A549 (cell line): ENCODE data around the gene ZFYVE28. TPM values are rescaled to one million over a fixed set of nuclear protein-coding genes. Genes with fewer than 3 reads are reported as not detected.

ENCODE experiments used
- ATAC-seq, 2 experiments: fragments of 200-7000 bp in 1 of 2; fragments of >200 bp in 1 of 2; cut with Nextera tagmentation in 1 of 2; cut with Tn5 transposase in 1 of 2; 3 replicates each; pipeline versions ENCODE4 v1.8.0 to v1.9.1; 2018 to 2020; ENCODE audit warnings: mild to moderate bottlenecking in 1 of 2, moderate library complexity in 1 of 2
- CTCF ChIA-PET: fragments of 300-600 bp; sonication (Branson Sonifier 250); formaldehyde crosslinking; extraction: SDS; loops from one replicate; lab custom pipeline; 2021; ENCODE audit warnings: antibody characterized with exemption, inconsistent platforms; lab: Yijun Ruan, JAX
- POLR2A ChIA-PET: fragments of 350-600 bp; formaldehyde crosslinking; extraction: SDS; loops from one replicate; lab custom pipeline; 2021; ENCODE audit warnings: antibody characterized with exemption, inconsistent platforms; lab: Yijun Ruan, JAX
- DNase-seq, 2 experiments: peaks; one replicate each; pipeline versions ENCODE4 v3.0.0 to v3.0.0-alpha.2; 2011 to 2016; ENCODE audit warnings: low read depth in 1 of 2, low spot score in 1 of 2
- FAIRE-seq: peaks from 2 replicates; lab custom pipeline; 2011; peaks lifted over from hg19 to GRCh38; lab: Jason Lieb, UNC
- H3K27ac ChIP-seq, 2 experiments: fragments of >200 bp; sonication (Bioruptor Twin); formaldehyde crosslinking; 3 replicates each; pipeline ENCODE4 v1.5.1; 2016 to 2017
- H3K4me1 ChIP-seq: fragments of >200 bp; sonication (Bioruptor Twin); formaldehyde crosslinking; 3 replicates; pipeline ENCODE4 v1.6.1; 2016
- H3K4me2 ChIP-seq: fragments of >200 bp; sonication (Bioruptor Twin); formaldehyde crosslinking; 3 replicates; pipeline ENCODE4 v1.6.1; 2016
- H3K4me3 ChIP-seq: fragments of >200 bp; sonication (Bioruptor Twin); formaldehyde crosslinking; 3 replicates; pipeline ENCODE4 v1.5.1; 2016
- H3K9me3 ChIP-seq: fragments of >200 bp; sonication (Bioruptor Twin); formaldehyde crosslinking; 3 replicates; pipeline ENCODE4 v1.6.1; 2016
- CBX2 ChIP-seq: fragments of 200-600 bp; sonication (generic); IDR thresholded peaks from 2 replicates; pipeline ENCODE4 v1.6.1; 2016; ENCODE audit warnings: low read depth, mild to moderate bottlenecking, borderline replicate concordance
- CBX8 ChIP-seq: fragments of 200-600 bp; sonication (generic); IDR thresholded peaks from 2 replicates; pipeline ENCODE4 v1.6.1; 2016
- CHD2 ChIP-seq: fragments of 150-350 bp; IDR thresholded peaks from 2 replicates; pipeline ENCODE4 v1.6.1; 2014; ENCODE audit warnings: low read length; ENCODE audit not compliant: partially characterized antibody
- CHD4 ChIP-seq: fragments of 200-600 bp; sonication (generic); IDR thresholded peaks from 2 replicates; pipeline ENCODE4 v1.6.1; 2016; ENCODE audit warnings: antibody characterized with exemption, mild to moderate bottlenecking, borderline replicate concordance
- EHF ChIP-seq: fragments of 250-450 bp; sonication (Bioruptor Pico); IDR thresholded peaks from 2 replicates; pipeline ENCODE4 v1.5.0; 2020; ENCODE audit warnings: mild to moderate bottlenecking
- EHMT2 ChIP-seq: fragments of 200-600 bp; sonication (generic); IDR thresholded peaks from 2 replicates; pipeline ENCODE4 v1.6.1; 2016; ENCODE audit warnings: antibody characterized with exemption, low read depth, mild to moderate bottlenecking, moderate library complexity
- EP300 ChIP-seq, 2 experiments: fragments of >200 bp; sonication (Bioruptor Twin); formaldehyde crosslinking; IDR thresholded peaks; 2 replicates in 1 of 2; 3 replicates in 1 of 2; pipeline ENCODE4 v1.6.1; 2016 to 2017
- HDAC2 ChIP-seq: fragments of 200-600 bp; sonication (generic); IDR thresholded peaks from 2 replicates; pipeline ENCODE4 v1.6.1; 2016
- HOXB13 ChIP-seq: fragments of 250-450 bp; sonication (Bioruptor Pico); IDR thresholded peaks from 2 replicates; pipeline ENCODE4 v1.5.0; 2020; ENCODE audit warnings: low read depth, mild to moderate bottlenecking, moderate library complexity
- JUNB ChIP-seq: fragments of >200 bp; sonication (Bioruptor Twin); formaldehyde crosslinking; IDR thresholded peaks from 2 replicates; pipeline ENCODE4 v1.6.1; 2016
- KDM5A ChIP-seq: fragments of 200-600 bp; sonication (generic); IDR thresholded peaks from 2 replicates; pipeline ENCODE4 v1.6.1; 2016; ENCODE audit warnings: antibody characterized with exemption, mild to moderate bottlenecking
- MAZ ChIP-seq: fragments of 150-350 bp; IDR thresholded peaks from 2 replicates; pipeline ENCODE4 v1.6.1; 2014; ENCODE audit warnings: antibody characterized with exemption, low read depth, low read length, borderline replicate concordance
- NFE2L2 ChIP-seq: fragments of 150-350 bp; conservative IDR thresholded peaks from 2 replicates; pipeline ENCODE4 v1.6.1; 2014; ENCODE audit warnings: low read length
- POLR2AphosphoS2 ChIP-seq: conservative IDR thresholded peaks from 2 replicates; pipeline ENCODE4 v1.6.1; 2012; ENCODE audit warnings: low read length, improper control_type of control experiment, inconsistent platforms
- RAD21 ChIP-seq, 2 experiments: fragments of >200 bp in 1 of 2; sonication (Bioruptor Twin) in 1 of 2; formaldehyde crosslinking in 1 of 2; IDR thresholded peaks in 1 of 2; conservative IDR thresholded peaks in 1 of 2; 2 replicates in 1 of 2; 3 replicates in 1 of 2; pipeline ENCODE4 v1.6.1; 2012 to 2018; ENCODE audit warnings: inconsistent platforms in 1 of 2
- RARB ChIP-seq: fragments of 250-450 bp; sonication (Bioruptor Pico); IDR thresholded peaks from 2 replicates; pipeline ENCODE4 v1.8.0; 2021; ENCODE audit warnings: mild to moderate bottlenecking, moderate library complexity
- TFCP2L1 ChIP-seq: fragments of 250-450 bp; sonication (Bioruptor Pico); IDR thresholded peaks from 2 replicates; pipeline ENCODE4 v1.5.0; 2021; ENCODE audit warnings: mild to moderate bottlenecking
- ZC3H11A ChIP-seq: fragments of 450-650 bp; IDR thresholded peaks from 2 replicates; pipeline ENCODE4 v1.6.1; 2014; ENCODE audit warnings: antibody characterized with exemption, mild to moderate bottlenecking
- ZNF302 ChIP-seq: fragments of 250-450 bp; sonication (Bioruptor Pico); IDR thresholded peaks from 2 replicates; pipeline ENCODE4 v1.9.0; 2021; ENCODE audit warnings: inconsistent platforms, mild to moderate bottlenecking, moderate library complexity
- WGBS: methylation state at CpG from one replicate; pipeline ENCODE4 v1.1.6; 2017; ENCODE audit errors: missing lambda C conversion rate; 5-methylcytosine and 5-hydroxymethylcytosine counted together
- polyA plus RNA-seq, 4 experiments: library from polyadenylated mRNA; depleted of rRNA in 3 of 4; stranded (reverse); fragments of >200 nt; fragmentation: RNase III in 1 of 4; extraction: RNeasy Plus Mini Kit Qiagen cat#74134 plus additional on column Dnase treatment in 1 of 4; gene quantifications; 2 replicates in 3 of 4; 3 replicates in 1 of 4; pipeline ENCODE4 v1.2.3, GENCODE V29; 2011 to 2017
- TF ChIP-seq, protein P1 (sequence below): fragments of 200-600 bp; sonication (generic); IDR thresholded peaks from 2 replicates; pipeline ENCODE4 v1.6.1; 2016; ENCODE audit warnings: antibody characterized with exemption, mild to moderate bottlenecking, moderate library complexity
- TF ChIP-seq, protein P2 (sequence below): fragments of >200 bp; sonication (Bioruptor Twin); formaldehyde crosslinking; IDR thresholded peaks from 3 replicates; pipeline ENCODE4 v1.5.1; 2016
- TF ChIP-seq, protein P3 (sequence below): fragments of 250-450 bp; sonication (Bioruptor Pico); IDR thresholded peaks from 2 replicates; pipeline ENCODE4 v1.5.0; 2021; ENCODE audit warnings: mild to moderate bottlenecking, moderate library complexity, borderline replicate concordance
- TF ChIP-seq, protein P4 (sequence below): fragments of 450-650 bp; IDR thresholded peaks from 2 replicates; pipeline ENCODE4 v1.6.1; 2014; ENCODE audit warnings: antibody characterized with exemption

The ZFYVE28 gene
- polyA plus RNA-seq, 2 of the 4 experiments (the other 2 are of a cell fraction) = 2.1 to 2.3 TPM

DNA sequence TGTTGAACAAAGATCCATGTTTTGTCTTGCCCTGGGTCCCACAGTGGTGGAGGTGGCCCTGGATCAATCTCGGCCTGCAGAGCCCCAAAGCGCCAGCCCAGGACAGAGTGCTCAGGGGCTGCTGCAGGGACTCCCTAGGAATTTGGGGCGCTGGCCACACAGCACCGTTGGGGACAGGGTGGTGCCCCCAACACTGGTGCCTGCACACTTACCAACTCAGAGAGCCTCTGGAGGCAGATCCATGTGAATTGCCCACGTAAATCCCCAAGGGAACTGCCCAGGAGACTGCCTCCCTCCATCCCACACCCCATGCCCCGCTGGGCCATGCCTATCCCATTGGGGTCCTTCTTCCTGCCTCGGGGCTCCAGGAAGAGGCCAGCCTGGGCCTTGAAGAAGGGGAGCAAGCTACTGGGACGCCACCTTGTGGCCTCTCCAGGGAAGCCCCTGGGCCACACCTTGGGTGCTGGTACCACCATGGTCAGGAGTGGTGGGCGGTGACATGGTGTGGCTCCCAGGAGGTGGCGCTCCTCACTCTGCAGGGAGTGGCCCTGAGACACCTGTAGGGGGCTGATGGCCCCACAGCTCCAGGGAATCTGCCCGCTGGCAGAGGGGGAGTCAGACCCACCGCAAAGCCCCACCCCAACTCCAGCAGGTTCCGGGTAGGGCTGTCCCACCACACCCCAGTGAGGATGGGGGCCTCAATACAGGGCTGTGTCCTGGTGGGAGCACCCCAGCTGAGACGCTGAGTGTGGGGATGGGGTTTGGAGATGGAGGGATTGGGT is 23.1 kb upstream of the ZFYVE28 start (continued):
- TF ChIP-seq, protein P1, sequence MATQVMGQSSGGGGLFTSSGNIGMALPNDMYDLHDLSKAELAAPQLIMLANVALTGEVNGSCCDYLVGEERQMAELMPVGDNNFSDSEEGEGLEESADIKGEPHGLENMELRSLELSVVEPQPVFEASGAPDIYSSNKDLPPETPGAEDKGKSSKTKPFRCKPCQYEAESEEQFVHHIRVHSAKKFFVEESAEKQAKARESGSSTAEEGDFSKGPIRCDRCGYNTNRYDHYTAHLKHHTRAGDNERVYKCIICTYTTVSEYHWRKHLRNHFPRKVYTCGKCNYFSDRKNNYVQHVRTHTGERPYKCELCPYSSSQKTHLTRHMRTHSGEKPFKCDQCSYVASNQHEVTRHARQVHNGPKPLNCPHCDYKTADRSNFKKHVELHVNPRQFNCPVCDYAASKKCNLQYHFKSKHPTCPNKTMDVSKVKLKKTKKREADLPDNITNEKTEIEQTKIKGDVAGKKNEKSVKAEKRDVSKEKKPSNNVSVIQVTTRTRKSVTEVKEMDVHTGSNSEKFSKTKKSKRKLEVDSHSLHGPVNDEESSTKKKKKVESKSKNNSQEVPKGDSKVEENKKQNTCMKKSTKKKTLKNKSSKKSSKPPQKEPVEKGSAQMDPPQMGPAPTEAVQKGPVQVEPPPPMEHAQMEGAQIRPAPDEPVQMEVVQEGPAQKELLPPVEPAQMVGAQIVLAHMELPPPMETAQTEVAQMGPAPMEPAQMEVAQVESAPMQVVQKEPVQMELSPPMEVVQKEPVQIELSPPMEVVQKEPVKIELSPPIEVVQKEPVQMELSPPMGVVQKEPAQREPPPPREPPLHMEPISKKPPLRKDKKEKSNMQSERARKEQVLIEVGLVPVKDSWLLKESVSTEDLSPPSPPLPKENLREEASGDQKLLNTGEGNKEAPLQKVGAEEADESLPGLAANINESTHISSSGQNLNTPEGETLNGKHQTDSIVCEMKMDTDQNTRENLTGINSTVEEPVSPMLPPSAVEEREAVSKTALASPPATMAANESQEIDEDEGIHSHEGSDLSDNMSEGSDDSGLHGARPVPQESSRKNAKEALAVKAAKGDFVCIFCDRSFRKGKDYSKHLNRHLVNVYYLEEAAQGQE = no peak
- TF ChIP-seq HDAC2 (no peak), CBX8 (no peak), NFE2L2 (no peak)
- TF ChIP-seq, protein P2, sequence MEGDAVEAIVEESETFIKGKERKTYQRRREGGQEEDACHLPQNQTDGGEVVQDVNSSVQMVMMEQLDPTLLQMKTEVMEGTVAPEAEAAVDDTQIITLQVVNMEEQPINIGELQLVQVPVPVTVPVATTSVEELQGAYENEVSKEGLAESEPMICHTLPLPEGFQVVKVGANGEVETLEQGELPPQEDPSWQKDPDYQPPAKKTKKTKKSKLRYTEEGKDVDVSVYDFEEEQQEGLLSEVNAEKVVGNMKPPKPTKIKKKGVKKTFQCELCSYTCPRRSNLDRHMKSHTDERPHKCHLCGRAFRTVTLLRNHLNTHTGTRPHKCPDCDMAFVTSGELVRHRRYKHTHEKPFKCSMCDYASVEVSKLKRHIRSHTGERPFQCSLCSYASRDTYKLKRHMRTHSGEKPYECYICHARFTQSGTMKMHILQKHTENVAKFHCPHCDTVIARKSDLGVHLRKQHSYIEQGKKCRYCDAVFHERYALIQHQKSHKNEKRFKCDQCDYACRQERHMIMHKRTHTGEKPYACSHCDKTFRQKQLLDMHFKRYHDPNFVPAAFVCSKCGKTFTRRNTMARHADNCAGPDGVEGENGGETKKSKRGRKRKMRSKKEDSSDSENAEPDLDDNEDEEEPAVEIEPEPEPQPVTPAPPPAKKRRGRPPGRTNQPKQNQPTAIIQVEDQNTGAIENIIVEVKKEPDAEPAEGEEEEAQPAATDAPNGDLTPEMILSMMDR = peak; percentile 54

DNA sequence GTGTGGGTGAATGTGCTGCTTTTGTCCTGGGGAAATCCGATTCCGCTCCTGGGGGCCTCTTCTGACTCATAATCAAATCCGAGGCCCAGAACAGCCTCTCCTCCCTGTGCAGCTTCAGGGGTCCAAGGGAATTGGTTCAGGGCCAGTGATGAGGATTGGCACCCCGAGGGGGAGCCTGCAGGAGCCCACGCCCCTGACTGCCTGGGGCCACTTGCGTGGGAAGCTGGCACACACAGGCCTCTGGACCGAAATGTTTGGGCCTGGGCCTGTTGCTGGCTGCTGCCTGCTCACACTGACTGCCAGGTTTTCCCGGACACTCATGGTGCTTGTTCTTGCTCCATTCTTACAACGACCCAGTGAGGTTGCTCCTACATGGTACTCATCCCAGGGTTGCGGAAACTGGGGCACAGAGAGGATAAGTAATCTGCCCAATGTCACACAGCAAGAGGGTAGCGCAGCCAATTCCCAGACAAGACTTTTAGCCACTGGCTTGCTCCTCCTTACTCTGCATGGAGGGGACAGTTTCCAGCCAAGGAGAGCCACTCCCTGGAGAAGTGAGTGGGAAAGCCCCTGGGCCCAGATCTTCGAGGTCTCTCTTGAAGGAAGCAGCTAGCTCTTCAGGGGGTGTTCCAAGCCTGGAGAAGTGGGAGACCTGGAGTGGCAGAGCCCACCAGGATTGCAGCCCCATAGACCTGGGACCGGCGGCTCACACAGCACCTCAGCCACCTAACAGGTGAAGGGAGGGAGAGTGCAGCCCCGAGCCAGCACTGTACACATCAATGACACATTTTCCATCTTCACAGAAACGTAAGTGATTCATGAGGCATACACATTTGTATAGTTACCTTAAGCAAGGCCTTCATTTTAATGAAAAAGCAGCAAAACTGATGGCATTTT is 20.6 kb upstream of the ZFYVE28 start:
- ChIA-PET CTCF (interaction anchor here (0.6 to 2.5 kb wide), 3 partner anchors 23 to 907 kb away, joined by 3 to 5 read pairs (median 3); no protein-coding TSS in a partner anchor), POLR2A (no interaction called here)

More for the DNA sequence above, 20.6 kb upstream of the ZFYVE28 start:
- DNase-seq (no peak), ATAC-seq (no peak), FAIRE-seq (no peak)
- WGBS = 77% methylated on average over 13 of the region's 16 CpGs
- Histone ChIP-seq H3K4me2 (no peak overlapping the region), H3K27ac (no peak overlapping the region), H3K9me3 (no peaks in the 10 kb centered on the region), H3K4me1 (0 out of 3 replicates have a peak, but pooled peaks cover 3% of the 10 kb centered on the region), H3K4me3 (no peak overlapping the region)
- no peak for TF ChIP-seq EHMT2
- no peak for TF ChIP-seq MAZ
- no peak for TF ChIP-seq KDM5A
- TF ChIP-seq ZNF302 = no peak
- TF ChIP-seq CBX2 = no peak
- no peak for TF ChIP-seq CHD4
- no peak for TF ChIP-seq HOXB13
- no peak for TF ChIP-seq ZC3H11A
- TF ChIP-seq POLR2AphosphoS2 = no peak
- TF ChIP-seq, protein P3, sequence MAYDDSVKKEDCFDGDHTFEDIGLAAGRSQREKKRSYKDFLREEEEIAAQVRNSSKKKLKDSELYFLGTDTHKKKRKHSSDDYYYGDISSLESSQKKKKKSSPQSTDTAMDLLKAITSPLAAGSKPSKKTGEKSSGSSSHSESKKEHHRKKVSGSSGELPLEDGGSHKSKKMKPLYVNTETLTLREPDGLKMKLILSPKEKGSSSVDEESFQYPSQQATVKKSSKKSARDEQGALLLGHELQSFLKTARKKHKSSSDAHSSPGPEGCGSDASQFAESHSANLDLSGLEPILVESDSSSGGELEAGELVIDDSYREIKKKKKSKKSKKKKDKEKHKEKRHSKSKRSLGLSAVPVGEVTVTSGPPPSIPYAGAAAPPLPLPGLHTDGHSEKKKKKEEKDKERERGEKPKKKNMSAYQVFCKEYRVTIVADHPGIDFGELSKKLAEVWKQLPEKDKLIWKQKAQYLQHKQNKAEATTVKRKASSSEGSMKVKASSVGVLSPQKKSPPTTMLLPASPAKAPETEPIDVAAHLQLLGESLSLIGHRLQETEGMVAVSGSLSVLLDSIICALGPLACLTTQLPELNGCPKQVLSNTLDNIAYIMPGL (CRISPR knock-in tag) = no peak
- no peak for TF ChIP-seq NFE2L2
- no peak for TF ChIP-seq TFCP2L1
- TF ChIP-seq, protein P2 = no peak
- TF ChIP-seq RAD21 (conservative IDR thresholded peaks at IDR 0.05 in 1 of 2, IDR thresholded peaks at IDR 0.05 in 1 of 2) = no peak
- TF ChIP-seq RARB (CRISPR knock-in tag) = no peak
- TF ChIP-seq CHD2 = no peak
- no peak for TF ChIP-seq EP300 (IDR thresholded peaks at IDR 0.05)
- TF ChIP-seq, protein P4, sequence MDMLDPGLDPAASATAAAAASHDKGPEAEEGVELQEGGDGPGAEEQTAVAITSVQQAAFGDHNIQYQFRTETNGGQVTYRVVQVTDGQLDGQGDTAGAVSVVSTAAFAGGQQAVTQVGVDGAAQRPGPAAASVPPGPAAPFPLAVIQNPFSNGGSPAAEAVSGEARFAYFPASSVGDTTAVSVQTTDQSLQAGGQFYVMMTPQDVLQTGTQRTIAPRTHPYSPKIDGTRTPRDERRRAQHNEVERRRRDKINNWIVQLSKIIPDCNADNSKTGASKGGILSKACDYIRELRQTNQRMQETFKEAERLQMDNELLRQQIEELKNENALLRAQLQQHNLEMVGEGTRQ = no peak
- TF ChIP-seq EHF (CRISPR knock-in tag) = no peak
- TF ChIP-seq JUNB = no peak
